22Rv1 (cell line): ENCODE measurements around the gene IFI6.

Experiments used
- H3K27ac ChIP-seq: fragments of 450-650 bp; 2 replicates; pipeline ENCODE4 v1.5.1; 2017
- ZFX ChIP-seq: fragments of 450-650 bp; IDR thresholded peaks from 2 replicates; pipeline ENCODE4 v1.6.1; 2017; ENCODE audit warnings: antibody characterized with exemption, borderline replicate concordance
- TF ChIP-seq, protein P1 (sequence below): fragments of 450-650 bp; IDR thresholded peaks from 2 replicates; pipeline ENCODE4 v1.5.1; 2017; ENCODE audit warnings: mild to moderate bottlenecking

The IFI6 gene

DNA sequence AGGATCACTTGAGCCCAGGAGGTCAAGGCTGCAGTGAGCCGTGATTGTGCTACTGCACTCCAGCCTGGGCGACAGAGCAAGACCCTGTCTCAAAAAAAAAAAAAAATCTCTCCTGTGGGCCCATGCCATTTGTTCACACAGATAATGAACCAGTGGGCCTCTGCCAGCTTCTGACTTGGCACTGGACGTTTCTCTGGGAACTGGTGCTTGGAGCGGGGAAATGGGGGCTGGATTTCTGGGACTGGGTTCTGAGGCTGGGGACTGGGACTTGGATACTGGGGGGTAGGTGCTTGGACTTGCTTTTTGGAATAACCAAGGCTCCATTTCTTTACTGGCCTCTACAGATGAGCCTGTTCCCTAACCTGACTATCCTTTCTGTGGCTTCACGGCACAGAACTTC, 9.7 kb downstream of the IFI6 start:
- H3K27ac ChIP-seq = no peak overlapping the region
- TF ChIP-seq, protein P1, sequence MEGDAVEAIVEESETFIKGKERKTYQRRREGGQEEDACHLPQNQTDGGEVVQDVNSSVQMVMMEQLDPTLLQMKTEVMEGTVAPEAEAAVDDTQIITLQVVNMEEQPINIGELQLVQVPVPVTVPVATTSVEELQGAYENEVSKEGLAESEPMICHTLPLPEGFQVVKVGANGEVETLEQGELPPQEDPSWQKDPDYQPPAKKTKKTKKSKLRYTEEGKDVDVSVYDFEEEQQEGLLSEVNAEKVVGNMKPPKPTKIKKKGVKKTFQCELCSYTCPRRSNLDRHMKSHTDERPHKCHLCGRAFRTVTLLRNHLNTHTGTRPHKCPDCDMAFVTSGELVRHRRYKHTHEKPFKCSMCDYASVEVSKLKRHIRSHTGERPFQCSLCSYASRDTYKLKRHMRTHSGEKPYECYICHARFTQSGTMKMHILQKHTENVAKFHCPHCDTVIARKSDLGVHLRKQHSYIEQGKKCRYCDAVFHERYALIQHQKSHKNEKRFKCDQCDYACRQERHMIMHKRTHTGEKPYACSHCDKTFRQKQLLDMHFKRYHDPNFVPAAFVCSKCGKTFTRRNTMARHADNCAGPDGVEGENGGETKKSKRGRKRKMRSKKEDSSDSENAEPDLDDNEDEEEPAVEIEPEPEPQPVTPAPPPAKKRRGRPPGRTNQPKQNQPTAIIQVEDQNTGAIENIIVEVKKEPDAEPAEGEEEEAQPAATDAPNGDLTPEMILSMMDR = no peak
- TF ChIP-seq ZFX = no peak

DNA sequence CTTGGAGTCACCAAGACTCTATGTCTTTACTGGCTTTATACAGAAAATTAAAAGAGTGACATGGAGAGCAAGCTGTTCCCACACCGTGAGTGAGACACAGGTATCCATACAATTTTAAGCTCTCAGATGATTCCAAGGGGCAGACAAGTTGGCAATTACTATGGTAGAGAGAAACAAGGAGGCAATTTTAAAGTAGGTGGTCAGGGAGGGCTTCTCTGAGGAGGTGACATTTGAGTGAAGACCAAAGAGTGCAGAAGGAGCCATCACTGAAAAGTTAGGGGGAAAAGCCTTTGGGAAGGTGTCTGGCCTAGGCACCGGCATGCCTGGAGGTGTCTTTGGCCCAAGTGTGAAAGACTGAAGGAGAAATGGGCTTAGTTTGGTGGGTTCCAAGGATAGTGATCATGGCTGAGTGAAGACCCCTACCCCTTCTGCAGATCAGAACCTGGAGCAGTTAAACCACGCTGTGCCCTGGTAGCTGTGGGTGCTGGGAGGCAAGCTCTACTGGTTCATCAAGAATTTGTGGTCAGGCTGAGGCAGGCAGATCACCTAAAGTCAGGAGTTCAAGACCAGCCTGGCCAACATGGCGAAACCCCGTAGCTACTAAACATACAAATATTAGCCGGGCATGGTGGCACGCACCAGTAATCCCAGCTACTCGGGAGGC, 10.4 kb downstream of the IFI6 start:
- TF ChIP-seq, protein P1 = no peak
- no peak for TF ChIP-seq ZFX
- H3K27ac ChIP-seq = no peak overlapping the region

DNA sequence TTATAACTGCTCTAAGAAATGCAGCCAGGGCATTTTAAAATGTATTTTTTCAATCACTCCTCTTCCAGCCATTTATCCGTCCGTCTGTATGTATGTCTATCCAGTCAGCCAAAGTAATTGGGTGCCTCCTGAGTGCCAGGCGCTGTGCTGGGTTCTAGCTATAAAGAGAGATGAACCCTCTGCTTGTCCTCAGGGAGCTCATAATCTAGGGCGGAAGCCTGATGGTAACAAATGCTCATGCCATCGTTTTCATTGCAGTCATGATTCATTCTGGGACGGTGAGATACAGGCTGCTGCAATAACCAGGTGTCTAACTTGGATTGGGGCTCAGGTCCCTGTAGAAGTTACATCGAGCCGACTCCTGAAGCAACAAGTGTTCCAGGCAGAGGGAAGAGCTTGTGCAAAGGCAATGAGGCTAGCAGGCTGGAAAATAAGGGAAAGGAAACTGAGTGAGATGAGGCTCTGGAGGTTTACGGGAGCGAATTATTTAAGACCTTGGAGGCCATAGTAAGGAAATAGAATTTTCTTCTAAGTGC, 11.6 kb downstream of the IFI6 start:
- no peak overlapping the region for H3K27ac ChIP-seq
- TF ChIP-seq, protein P1 = no peak
- no peak for TF ChIP-seq ZFX

DNA sequence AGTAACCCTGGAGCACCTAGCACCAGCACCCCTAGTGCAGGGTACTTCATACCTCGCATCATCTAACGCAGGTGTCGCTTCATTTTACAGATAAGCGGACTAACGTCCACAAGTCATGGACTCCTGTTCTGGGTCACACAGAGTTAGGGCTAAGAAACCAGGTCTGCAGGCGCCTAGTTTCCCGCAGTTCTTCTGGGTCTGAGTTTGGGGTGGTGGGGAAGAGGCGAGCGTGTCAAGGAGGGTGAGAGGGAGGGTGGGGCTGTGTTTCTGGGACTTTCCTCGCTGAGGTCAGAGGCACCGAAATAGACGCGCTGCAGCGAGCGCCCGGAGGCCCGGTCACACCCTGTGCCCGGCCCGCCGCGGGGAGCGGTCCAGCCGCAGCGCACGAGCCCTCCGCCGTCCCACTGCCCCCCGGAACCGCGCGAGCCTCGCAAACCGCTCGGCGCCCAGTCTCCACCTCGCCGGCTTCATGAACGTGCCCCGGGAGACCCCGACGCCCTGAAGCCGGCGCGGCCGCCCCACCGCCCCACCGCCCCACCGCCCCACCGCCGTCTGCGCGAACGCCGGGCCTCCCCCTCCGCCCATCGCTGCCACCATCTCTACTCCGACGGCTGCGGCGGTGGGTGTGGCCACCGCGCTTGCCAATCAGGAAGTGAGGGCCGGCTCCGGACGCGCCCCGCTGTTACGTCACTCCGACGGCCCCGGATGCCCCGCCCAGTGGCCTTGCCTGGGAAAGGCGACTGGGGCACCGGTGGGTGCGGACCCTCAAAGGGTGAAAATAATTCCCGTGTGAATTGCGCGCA, 12.3 kb downstream of the IFI6 start:
- TF ChIP-seq ZFX = no peak
- TF ChIP-seq, protein P1 = no peak
- H3K27ac ChIP-seq = no peak overlapping the region

DNA sequence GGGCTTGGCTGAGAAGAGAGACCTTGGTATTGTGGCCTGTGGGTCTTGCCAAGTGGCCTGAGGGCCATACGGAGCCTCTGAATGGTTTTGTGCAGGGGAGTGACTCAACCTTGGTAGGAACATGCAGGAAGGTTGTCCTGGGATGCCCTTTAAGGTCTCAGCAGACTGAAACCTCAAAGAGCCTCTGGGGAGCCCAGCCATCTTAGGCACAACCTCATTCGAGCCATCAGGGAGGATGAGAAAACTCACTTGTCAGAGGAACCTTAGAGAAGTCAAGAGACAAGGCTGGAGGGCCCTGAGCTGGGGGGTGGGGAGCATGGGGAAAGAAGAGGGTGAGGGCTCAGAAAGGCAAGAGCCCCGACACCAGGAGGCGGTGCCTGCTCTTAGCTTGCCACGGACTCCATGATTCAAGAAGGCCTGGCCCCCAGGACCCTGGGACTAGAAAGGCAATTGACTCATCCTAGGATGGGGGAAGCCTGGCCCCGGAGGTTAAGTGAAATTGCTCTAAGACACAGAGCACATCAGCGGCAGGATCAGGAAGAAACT, 13.0 kb downstream of the IFI6 start:
- no peak overlapping the region for H3K27ac ChIP-seq
- TF ChIP-seq, protein P1 = no peak
- no peak for TF ChIP-seq ZFX

DNA sequence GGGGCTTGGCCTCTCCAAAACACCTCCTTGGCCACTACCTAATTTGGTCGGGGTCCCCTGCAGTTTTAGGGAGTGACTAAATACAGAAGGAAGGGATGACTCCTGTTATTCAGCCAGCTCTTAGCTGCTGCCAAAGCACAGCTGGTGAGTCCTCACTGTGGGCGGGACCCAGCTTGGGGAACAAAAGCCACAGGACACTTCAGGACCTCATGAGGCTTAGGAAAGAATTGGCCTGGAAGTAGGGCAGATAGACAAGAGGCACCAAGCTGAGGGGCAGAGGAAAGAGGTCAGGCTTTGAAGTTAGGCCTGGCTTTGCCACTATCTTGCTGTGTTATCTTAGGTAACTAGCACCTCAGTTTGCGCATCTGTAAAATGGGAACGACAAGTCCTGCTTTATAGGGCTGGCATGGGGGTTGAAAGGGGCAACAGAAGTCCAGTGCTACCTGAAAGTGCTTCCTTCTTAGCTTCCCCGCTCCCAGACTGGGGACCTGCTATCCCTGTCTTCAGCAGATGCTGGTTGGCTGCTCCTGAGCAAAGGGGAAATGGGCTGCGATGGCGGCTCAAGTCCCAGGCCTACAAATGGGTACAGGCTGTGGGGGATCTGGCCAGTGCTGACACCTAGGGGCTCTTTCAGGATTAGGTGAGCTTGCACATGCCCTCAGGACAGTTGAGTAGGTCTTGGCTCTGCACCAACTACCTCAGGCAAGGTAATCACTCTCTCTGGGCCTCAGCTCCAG, 15.7 kb downstream of the IFI6 start:
- H3K27ac ChIP-seq = no peak overlapping the region
- TF ChIP-seq ZFX = no peak
- TF ChIP-seq, protein P1 = no peak
